ENCODE data around the gene PSORS1C2. TPM values are rescaled to one million over a fixed set of nuclear protein-coding genes. Genes with fewer than 3 reads are reported as not detected.

The PSORS1C2 gene
- total and polyA plus RNA-seq, 3 donors from 2014 or later, result not detected

- DNase-seq, result no peak
- Histone ChIP-seq H3K36me3 (ENCODE audit: low read depth, missing control alignments) (no peaks in the 10 kb centered on the region), H3K9me3 (no peaks in the 10 kb centered on the region), H3K27ac (no peak overlapping the region), H3K4me1 (no peaks in the 10 kb centered on the region), H3K4me3 (no peak overlapping the region), H3K27me3 (no peaks in the 10 kb centered on the region)
- 79 to 80% methylated on average over 5 of the region's 5 CpGs for WGBS, 2 donors
- TF ChIP-seq CTCF (IDR thresholded peaks at IDR 0.05) (no peak), POLR2A (IDR thresholded peaks at IDR 0.05) (no peak)
- intact Hi-C loops (cut with DNase I; ENCODE audit: low total_unique reads), result no loop called here
These were observed 42.2 kb downstream of the PSORS1C2 start for GRCh38 chr6:31096656-31097055.

- TF ChIP-seq POLR2A (IDR thresholded peaks at IDR 0.05), result no peak
- TF ChIP-seq CTCF (IDR thresholded peaks at IDR 0.05), result no peak
- WGBS, 2 donors, result 68 to 79% methylated on average over 3 of the region's 3 CpGs
- no peak overlapping the region for H3K27ac ChIP-seq
- H3K36me3 ChIP-seq (ENCODE audit: low read depth, missing control alignments), result no peaks in the 10 kb centered on the region
- no peak overlapping the region for H3K4me3 ChIP-seq
- no peaks in the 10 kb centered on the region for H3K9me3 ChIP-seq
- intact Hi-C loops (cut with DNase I; ENCODE audit: low total_unique reads), result no loop called here
- H3K4me1 ChIP-seq, result no peaks in the 10 kb centered on the region
- no peak for DNase-seq
- no peaks in the 10 kb centered on the region for H3K27me3 ChIP-seq
These were observed 42.7 kb downstream of the PSORS1C2 start for GRCh38 chr6:31096215-31096614.

DNA sequence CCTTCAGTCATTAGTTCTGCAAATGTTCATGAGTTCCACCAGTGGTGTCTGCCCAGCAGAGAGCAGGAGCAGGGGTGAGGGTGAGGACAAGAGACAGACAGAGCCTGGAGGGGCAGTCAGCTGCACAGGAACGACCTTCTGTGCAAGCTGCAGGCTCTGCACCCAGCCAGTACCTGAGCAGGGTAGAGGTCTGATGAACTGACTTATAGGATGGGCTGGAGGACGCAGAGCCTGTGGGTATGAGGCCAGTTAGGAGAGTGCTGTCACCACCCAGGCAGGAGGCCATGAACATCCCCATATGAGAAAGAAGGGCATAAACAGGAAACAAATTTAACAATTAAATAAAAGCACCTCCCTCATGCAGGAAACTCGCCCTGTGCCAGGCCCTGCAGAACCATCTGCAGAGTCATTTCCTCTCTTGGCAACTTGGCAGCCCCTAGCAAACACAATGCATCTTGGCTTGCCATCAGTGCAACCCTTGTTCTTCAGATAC is 44.4 kb downstream of the PSORS1C2 start:
- DNase-seq, result no peak
- no peaks in the 10 kb centered on the region for H3K9me3 ChIP-seq
- intact Hi-C loops (cut with DNase I; ENCODE audit: low total_unique reads), result no loop called here
- 65 to 80% methylated on average over 3 of the region's 3 CpGs for WGBS, 2 donors
- H3K4me3 ChIP-seq, result no peak overlapping the region
- TF ChIP-seq CTCF (IDR thresholded peaks at IDR 0.05) (no peak), POLR2A (IDR thresholded peaks at IDR 0.05) (no peak)
- H3K4me1 ChIP-seq, result no peaks in the 10 kb centered on the region
- no peaks in the 10 kb centered on the region for H3K27me3 ChIP-seq
- H3K27ac ChIP-seq, result no peak overlapping the region
- H3K36me3 ChIP-seq (ENCODE audit: low read depth, missing control alignments), result no peaks in the 10 kb centered on the region

DNA sequence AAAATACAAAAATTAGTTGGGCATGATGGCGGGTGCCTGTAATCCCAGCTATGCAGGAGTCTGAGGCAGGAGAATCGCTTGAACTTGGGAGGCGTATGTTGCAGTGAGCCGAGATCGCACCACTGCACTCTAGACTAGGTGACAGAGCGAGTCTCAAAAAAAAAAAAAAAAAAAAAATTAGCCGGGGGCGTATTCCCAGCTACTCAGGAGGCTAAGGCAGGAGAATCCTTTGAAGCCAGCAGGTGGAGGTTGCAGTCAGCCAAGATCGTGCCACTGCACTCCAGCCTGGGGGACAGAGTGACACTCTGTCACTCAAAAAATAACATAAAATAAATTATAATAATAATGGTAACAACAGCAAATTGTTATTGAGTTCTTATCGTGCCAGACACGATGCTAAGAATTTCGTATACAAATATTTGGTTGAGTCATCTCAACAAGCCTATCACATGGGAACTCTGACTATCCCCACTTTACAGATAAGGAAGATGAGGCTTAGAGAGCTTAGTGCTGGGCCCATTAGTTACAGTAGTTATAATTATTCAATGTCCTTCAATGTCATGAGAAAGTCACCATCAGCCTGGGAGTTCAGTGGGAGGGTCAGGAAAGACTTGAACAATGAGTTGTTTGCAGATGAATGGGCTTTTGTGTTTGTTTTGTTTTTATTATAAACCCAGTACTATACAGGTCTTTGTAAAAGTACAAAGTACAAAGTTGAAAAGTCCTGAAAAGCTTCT is 45.9 kb downstream of the PSORS1C2 start:
- no peaks in the 10 kb centered on the region for H3K27me3 ChIP-seq
- no peaks in the 10 kb centered on the region for H3K9me3 ChIP-seq
- WGBS, 2 donors, result 76 to 88% methylated on average over 12 of the region's 12 CpGs
- no peak for DNase-seq
- no peaks in the 10 kb centered on the region for H3K36me3 ChIP-seq (ENCODE audit: low read depth, missing control alignments)
- H3K4me3 ChIP-seq, result no peak overlapping the region
- H3K4me1 ChIP-seq, result no peaks in the 10 kb centered on the region
- intact Hi-C loops (cut with DNase I; ENCODE audit: low total_unique reads), result no loop called here
- no peak overlapping the region for H3K27ac ChIP-seq
- TF ChIP-seq CTCF (IDR thresholded peaks at IDR 0.05) (no peak), POLR2A (IDR thresholded peaks at IDR 0.05) (no peak)

- H3K4me3 ChIP-seq, result no peak overlapping the region
- no peaks in the 10 kb centered on the region for H3K4me1 ChIP-seq
- DNase-seq, result no peak
- no peaks in the 10 kb centered on the region for H3K36me3 ChIP-seq (ENCODE audit: low read depth, missing control alignments)
- WGBS, 2 donors, result 96 to 97% methylated on average over 2 of the region's 2 CpGs
- no peaks in the 10 kb centered on the region for H3K27me3 ChIP-seq
- H3K27ac ChIP-seq, result no peak overlapping the region
- TF ChIP-seq POLR2A (IDR thresholded peaks at IDR 0.05) (no peak), CTCF (IDR thresholded peaks at IDR 0.05) (no peak)
- intact Hi-C loops (cut with DNase I; ENCODE audit: low total_unique reads), result no loop called here
- H3K9me3 ChIP-seq, result no peaks in the 10 kb centered on the region
These were observed 46.6 kb downstream of the PSORS1C2 start for GRCh38 chr6:31092238-31092637.

All from testis (tissue), 3 donors.